HEK293T (cell line): ENCODE results near the gene RCC2.
"Not testable (repeated sequence)": the region's sequence is repeated elsewhere in the genome, so short reads cannot be mapped to it uniquely, and the experiment has no call there.

Experiments used
- BHLHE40 ChIP-seq: fragments of 450-650 bp; IDR thresholded peaks from 2 replicates; pipeline ENCODE4 v1.6.1; 2016; ENCODE audit warnings: mild to moderate bottlenecking, moderate library complexity, borderline replicate concordance
- CTBP1 ChIP-seq: fragments of 450-650 bp; IDR thresholded peaks from 2 replicates; pipeline ENCODE4 v1.6.1; 2016; ENCODE audit warnings: borderline replicate concordance
- ELF4 ChIP-seq: fragments of 450-650 bp; IDR thresholded peaks from 2 replicates; pipeline ENCODE4 v1.6.1; 2017; ENCODE audit warnings: antibody characterized with exemption
- FOXA1 ChIP-seq: fragments of 450-650 bp; IDR thresholded peaks from 2 replicates; pipeline ENCODE4 v1.6.1; 2016; ENCODE audit warnings: mild to moderate bottlenecking
- FOXK2 ChIP-seq: fragments of 450-650 bp; IDR thresholded peaks from 2 replicates; pipeline ENCODE4 v1.6.1; 2016; ENCODE audit warnings: mild to moderate bottlenecking
- FOXM1 ChIP-seq: fragments of 450-650 bp; IDR thresholded peaks from 2 replicates; pipeline ENCODE4 v1.6.1; 2017; ENCODE audit warnings: mild to moderate bottlenecking, borderline replicate concordance
- HDGF ChIP-seq: fragments of 450-650 bp; IDR thresholded peaks from 2 replicates; pipeline ENCODE4 v1.6.1; 2017; ENCODE audit warnings: antibody characterized with exemption, borderline replicate concordance
- SUZ12 ChIP-seq: fragments of 450-650 bp; IDR thresholded peaks from 2 replicates; pipeline ENCODE4 v1.6.1; 2016; ENCODE audit warnings: mild to moderate bottlenecking
- TARDBP ChIP-seq: fragments of 450-650 bp; IDR thresholded peaks from 2 replicates; pipeline ENCODE4 v1.6.1; 2016
- ZNF384 ChIP-seq: fragments of 450-650 bp; IDR thresholded peaks from 2 replicates; pipeline ENCODE4 v1.6.1; 2016
- TF ChIP-seq, protein P1 (sequence below): fragments of 450-650 bp; IDR thresholded peaks from 2 replicates; pipeline ENCODE4 v1.6.1; 2016

- not testable (repeated sequence) for TF ChIP-seq FOXA1, BHLHE40, ZNF384, HDGF, ELF4, FOXK2, CTBP1, FOXM1, TARDBP, SUZ12
- TF ChIP-seq, protein P1, sequence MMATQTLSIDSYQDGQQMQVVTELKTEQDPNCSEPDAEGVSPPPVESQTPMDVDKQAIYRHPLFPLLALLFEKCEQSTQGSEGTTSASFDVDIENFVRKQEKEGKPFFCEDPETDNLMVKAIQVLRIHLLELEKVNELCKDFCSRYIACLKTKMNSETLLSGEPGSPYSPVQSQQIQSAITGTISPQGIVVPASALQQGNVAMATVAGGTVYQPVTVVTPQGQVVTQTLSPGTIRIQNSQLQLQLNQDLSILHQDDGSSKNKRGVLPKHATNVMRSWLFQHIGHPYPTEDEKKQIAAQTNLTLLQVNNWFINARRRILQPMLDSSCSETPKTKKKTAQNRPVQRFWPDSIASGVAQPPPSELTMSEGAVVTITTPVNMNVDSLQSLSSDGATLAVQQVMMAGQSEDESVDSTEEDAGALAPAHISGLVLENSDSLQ: not testable (repeated sequence)
These were observed 32.6 kb downstream of the RCC2 start for GRCh38 chr1:17406760-17407475.
